CD14-positive monocyte (primary cell): ENCODE data around the gene TNXB. TPM values are rescaled to one million over a fixed set of nuclear protein-coding genes. Genes with fewer than 3 reads are reported as not detected.

Experiments used
- DNase-seq, 3 donors: peaks; one replicate each; pipeline ENCODE4 v3.0.0-alpha.2; 2011 to 2022
- H2AFZ ChIP-seq: 2 replicates; pipeline ENCODE4 v1.6.0; 2012; ENCODE audit warnings: mild to moderate bottlenecking, low read depth, low read length, inconsistent platforms; ENCODE audit not compliant: insufficient read depth, poor library complexity, severe bottlenecking
- H3K27ac ChIP-seq, 2 donors: 1 replicate in 1 of 2; 2 replicates in 1 of 2; pipeline ENCODE4 v1.5.1; 2012 to 2013; ENCODE audit warnings: low read length in 2 of 2, control low read depth in 1 of 2, inconsistent platforms in 1 of 2, low read depth in 1 of 2, mild to moderate bottlenecking in 1 of 2
- H3K27me3 ChIP-seq, 2 donors: one replicate each; pipeline versions ENCODE4 v1.6.0 to v1.6.1; 2011 to 2013; ENCODE audit warnings: low read length in 2 of 2; ENCODE audit not compliant: control insufficient read depth in 2 of 2, insufficient read depth in 2 of 2
- H3K36me3 ChIP-seq, 2 donors: replicated peaks in 1 of 2; 1 replicate in 1 of 2; 2 replicates in 1 of 2; pipeline versions ENCODE4 v1.5.1 to v1.6.1; 2012 to 2013; ENCODE audit warnings: low read length in 2 of 2, control low read depth in 1 of 2, inconsistent platforms in 1 of 2, mild to moderate bottlenecking in 1 of 2; ENCODE audit not compliant: insufficient read depth in 2 of 2, control insufficient read depth in 1 of 2
- H3K4me1 ChIP-seq, 2 donors: 1 replicate in 1 of 2; 2 replicates in 1 of 2; pipeline versions ENCODE4 v1.5.1 to v1.6.1; 2012 to 2013; ENCODE audit warnings: low read length in 2 of 2, control low read depth in 1 of 2, inconsistent platforms in 1 of 2, mild to moderate bottlenecking in 1 of 2, moderate library complexity in 1 of 2; ENCODE audit not compliant: insufficient read depth in 2 of 2, control insufficient read depth in 1 of 2
- H3K4me2 ChIP-seq: replicated peaks from 2 replicates; pipeline ENCODE3; 2012; ENCODE audit warnings: low read length, moderate library complexity, mild to moderate bottlenecking; ENCODE audit not compliant: poor library complexity, severe bottlenecking; ENCODE audit errors: extremely low read depth
- H3K4me3 ChIP-seq, 3 experiments: fragments of 200-600 bp in 1 of 3; sonication (generic) in 1 of 3; replicated peaks in 1 of 3; 1 replicate in 2 of 3; 2 replicates in 1 of 3; pipeline ENCODE4 v1.5.1; 2011 to 2013; ENCODE audit warnings: low read length in 3 of 3, mild to moderate bottlenecking in 3 of 3, control low read depth in 2 of 3, low read depth in 2 of 3, inconsistent platforms in 1 of 3, moderate library complexity in 1 of 3
- H3K79me2 ChIP-seq: 2 replicates; pipeline ENCODE4 v1.6.0; 2012; ENCODE audit warnings: mild to moderate bottlenecking, control low read depth, inconsistent platforms, low read length, moderate library complexity; ENCODE audit not compliant: insufficient read depth
- H3K9ac ChIP-seq: 2 replicates; pipeline ENCODE4 v1.6.0; 2017; ENCODE audit warnings: low read length, mild to moderate bottlenecking; ENCODE audit not compliant: insufficient read depth, poor library complexity, severe bottlenecking
- H3K9me3 ChIP-seq, 2 donors: replicated peaks in 1 of 2; 1 replicate in 1 of 2; 2 replicates in 1 of 2; pipeline versions ENCODE4 v1.5.1 to v1.6.1; 2012 to 2013; ENCODE audit warnings: low read length in 2 of 2, control low read depth in 1 of 2; ENCODE audit not compliant: control insufficient read depth in 1 of 2, insufficient read depth in 1 of 2
- H4K20me1 ChIP-seq: 2 replicates; pipeline ENCODE4 v1.6.0; 2012; ENCODE audit warnings: mild to moderate bottlenecking, low read length, control low read depth, moderate library complexity; ENCODE audit not compliant: insufficient read depth
- H3K27ac Mint-ChIP-seq, 7 donors: one replicate each; pipeline ENCODE4 v1.8.0; 2020; ENCODE audit warnings: mild to moderate bottlenecking in 7 of 7, mixed read lengths in 7 of 7, moderate library complexity in 6 of 7, inconsistent platforms in 2 of 7
- H3K27me3 Mint-ChIP-seq, 3 donors: one replicate each; pipeline ENCODE4 v1.8.0; 2021 to 2022; ENCODE audit warnings: low read depth in 3 of 3, mild to moderate bottlenecking in 3 of 3, mixed read lengths in 3 of 3, moderate library complexity in 3 of 3, inconsistent platforms in 1 of 3
- H3K36me3 Mint-ChIP-seq, 2 donors: one replicate each; pipeline ENCODE4 v1.8.0; 2020; ENCODE audit warnings: mixed read lengths in 2 of 2, inconsistent platforms in 1 of 2, mild to moderate bottlenecking in 1 of 2
- H3K4me1 Mint-ChIP-seq: one replicate; pipeline ENCODE4 v1.8.0; 2020; ENCODE audit warnings: mild to moderate bottlenecking, mixed read lengths
- H3K4me3 Mint-ChIP-seq, 2 donors: one replicate each; pipeline ENCODE4 v1.8.0; 2020; ENCODE audit warnings: mild to moderate bottlenecking in 2 of 2, mixed read lengths in 2 of 2, moderate library complexity in 1 of 2
- H3K9me3 Mint-ChIP-seq, 7 donors: one replicate each; pipeline ENCODE4 v1.8.0; 2020 to 2022; ENCODE audit warnings: mixed read lengths in 7 of 7, mild to moderate bottlenecking in 6 of 7, moderate library complexity in 6 of 7, inconsistent platforms in 2 of 7
- WGBS: methylation state at CpG from one replicate; pipeline ENCODE4 v1.1.5; 2013; ENCODE audit warnings: missing lambda C conversion rate; ENCODE audit not compliant: insufficient coverage; 5-methylcytosine and 5-hydroxymethylcytosine counted together
- intact Hi-C, 2 donors: fragments of 100-400 bp; cut with micrococcal nuclease; formaldehyde crosslinking; loops; one replicate each; pipeline versions ENCODE4 v1.15.0 to v1.15.1; 2023
- polyA plus RNA-seq, 3 donors: library from polyadenylated mRNA; depleted of rRNA in 1 of 3; unstranded in 2 of 3; stranded (reverse) in 1 of 3; fragments of 300-500 nt in 2 of 3; fragments of >200 nt in 1 of 3; fragmentation: Illumina TruSeq in 2 of 3; gene quantifications; 1 replicate in 2 of 3; 2 replicates in 1 of 3; pipeline ENCODE4 v1.2.3, GENCODE V29; 2012 to 2021
- TF ChIP-seq, protein P1 (sequence below): fragments of 200-600 bp; IDR thresholded peaks from one replicate; pipeline ENCODE4 v1.8.0; 2022; ENCODE audit warnings: antibody characterized with exemption, mild to moderate bottlenecking

TNXB gene
- polyA plus RNA-seq, 3 donors = 1.2 TPM; not detected in 2

DNA sequence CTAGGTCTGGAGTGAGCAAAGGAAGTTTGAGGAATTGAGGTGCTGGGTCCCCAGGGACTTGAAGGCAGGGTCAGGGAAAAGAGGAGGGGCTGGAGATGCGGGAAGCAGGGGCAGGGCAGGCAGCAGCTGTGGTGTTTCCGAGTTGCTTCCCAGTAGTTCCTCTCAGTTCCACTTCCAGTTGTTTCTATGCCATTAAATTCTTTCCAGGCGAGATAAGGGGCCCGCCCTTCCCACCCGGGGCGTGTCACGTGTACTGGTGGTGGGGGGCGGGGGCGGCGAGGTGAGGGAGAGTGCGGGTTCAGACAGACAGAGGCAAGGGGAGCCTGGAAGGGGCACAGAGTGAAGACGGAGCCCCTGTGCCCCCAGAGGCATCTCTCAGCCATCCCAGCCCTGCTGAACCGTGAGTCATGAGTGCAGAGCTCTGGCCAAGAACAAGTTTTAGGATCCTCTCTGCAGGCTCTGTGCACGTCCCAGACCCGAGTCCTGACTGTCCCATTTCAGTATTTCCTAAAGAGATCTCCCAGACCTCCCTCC lies 977 bp downstream of the TNXB start:
- H2AFZ ChIP-seq = no peak overlapping the region
- no peak overlapping the region for H3K27ac ChIP-seq
- intact Hi-C loops = no loop called here
- no peak overlapping the region for H3K27ac Mint-ChIP-seq
- no peaks in the 10 kb centered on the region for H3K4me1 ChIP-seq
- no peaks in the 10 kb centered on the region for H4K20me1 ChIP-seq
- peaks cover 0 to 2% (median 1%) of the 10 kb centered on the region in 7 donors for H3K9me3 Mint-ChIP-seq
- no peak for DNase-seq
- 6% methylated on average over 12 of the region's 15 CpGs for WGBS
- H3K4me3 Mint-ChIP-seq = no peak overlapping the region
- no peak overlapping the region for H3K9ac ChIP-seq
- H3K4me2 ChIP-seq = no peak overlapping the region
- peaks cover 8% of the 10 kb centered on the region for H3K4me1 Mint-ChIP-seq
- H3K36me3 ChIP-seq = peaks cover 0 to 10% of the 10 kb centered on the region in 2 donors
- H3K79me2 ChIP-seq = no peaks in the 10 kb centered on the region
- H3K27me3 ChIP-seq = peaks cover 3 to 21% of the 10 kb centered on the region in 2 donors
- H3K36me3 Mint-ChIP-seq = peaks cover 10 to 20% of the 10 kb centered on the region in 2 donors
- TF ChIP-seq, protein P1, sequence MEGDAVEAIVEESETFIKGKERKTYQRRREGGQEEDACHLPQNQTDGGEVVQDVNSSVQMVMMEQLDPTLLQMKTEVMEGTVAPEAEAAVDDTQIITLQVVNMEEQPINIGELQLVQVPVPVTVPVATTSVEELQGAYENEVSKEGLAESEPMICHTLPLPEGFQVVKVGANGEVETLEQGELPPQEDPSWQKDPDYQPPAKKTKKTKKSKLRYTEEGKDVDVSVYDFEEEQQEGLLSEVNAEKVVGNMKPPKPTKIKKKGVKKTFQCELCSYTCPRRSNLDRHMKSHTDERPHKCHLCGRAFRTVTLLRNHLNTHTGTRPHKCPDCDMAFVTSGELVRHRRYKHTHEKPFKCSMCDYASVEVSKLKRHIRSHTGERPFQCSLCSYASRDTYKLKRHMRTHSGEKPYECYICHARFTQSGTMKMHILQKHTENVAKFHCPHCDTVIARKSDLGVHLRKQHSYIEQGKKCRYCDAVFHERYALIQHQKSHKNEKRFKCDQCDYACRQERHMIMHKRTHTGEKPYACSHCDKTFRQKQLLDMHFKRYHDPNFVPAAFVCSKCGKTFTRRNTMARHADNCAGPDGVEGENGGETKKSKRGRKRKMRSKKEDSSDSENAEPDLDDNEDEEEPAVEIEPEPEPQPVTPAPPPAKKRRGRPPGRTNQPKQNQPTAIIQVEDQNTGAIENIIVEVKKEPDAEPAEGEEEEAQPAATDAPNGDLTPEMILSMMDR = no peak
- peaks cover 24 to 56% (median 42%) of the 10 kb centered on the region in 3 donors for H3K27me3 Mint-ChIP-seq
- H3K9me3 ChIP-seq = no peaks in the 10 kb centered on the region
- H3K4me3 ChIP-seq = no peak overlapping the region

DNA sequence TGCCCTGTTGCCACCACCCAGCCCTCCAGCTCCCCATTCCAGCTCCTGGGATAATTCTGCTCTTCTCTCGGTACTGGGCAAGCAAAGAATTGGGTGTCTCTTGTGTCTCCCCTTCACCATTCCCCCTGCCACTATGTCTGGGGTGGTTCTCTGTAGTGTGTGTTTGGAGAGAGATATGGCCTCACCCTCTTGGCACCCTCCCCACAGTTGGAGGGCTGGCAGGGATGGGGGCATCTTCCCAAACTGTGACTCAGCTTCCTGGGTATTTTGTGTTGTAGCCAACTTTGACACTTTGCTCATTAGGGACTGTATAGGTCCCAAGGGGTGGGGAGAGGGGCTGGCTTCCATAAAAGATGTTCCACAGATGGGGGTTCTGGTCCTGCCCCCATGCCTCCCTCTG lies 1.7 kb downstream of the TNXB start:
- H3K9me3 ChIP-seq = no peaks in the 10 kb centered on the region
- Mint-ChIP-seq H3K4me1 (peaks cover 8% of the 10 kb centered on the region), H3K36me3 (peaks cover 10 to 17% of the 10 kb centered on the region in 2 donors), H3K9me3 (peaks cover 0 to 2% (median 1%) of the 10 kb centered on the region in 7 donors), H3K27ac (no peak overlapping the region), H3K27me3 (peaks cover 28 to 57% (median 42%) of the 10 kb centered on the region in 3 donors), H3K4me3 (peak overlapping the region in 1 of 2 donors; percentile 37)
- H3K4me1 ChIP-seq = no peaks in the 10 kb centered on the region
- no peaks in the 10 kb centered on the region for H3K79me2 ChIP-seq
- intact Hi-C loops = no loop called here
- DNase-seq = no peak
- H3K36me3 ChIP-seq = peaks cover 0 to 8% of the 10 kb centered on the region in 2 donors
- H4K20me1 ChIP-seq = no peaks in the 10 kb centered on the region
- H3K9ac ChIP-seq = no peak overlapping the region
- H3K27me3 ChIP-seq = peaks cover 3 to 21% of the 10 kb centered on the region in 2 donors
- no peak overlapping the region for H3K4me3 ChIP-seq
- H3K4me2 ChIP-seq = no peak overlapping the region
- no CpG with 5 or more reads among the region's 1 CpG for WGBS
- H3K27ac ChIP-seq = no peak overlapping the region
- TF ChIP-seq, protein P1 = no peak
- no peak overlapping the region for H2AFZ ChIP-seq
